Loucy (cell line): ENCODE measurements around the gene MACROD2.

ENCODE experiments used
- CTCF ChIP-seq: fragments of 200-600 bp; sonication (generic); conservative IDR thresholded peaks from 2 replicates; pipeline ENCODE4 v1.5.1; 2014; ENCODE audit warnings: mild to moderate bottlenecking, antibody characterized with exemption, low read length
- EZH2phosphoT487 ChIP-seq: fragments of 200-600 bp; IDR thresholded peaks from 2 replicates; pipeline ENCODE4 v1.6.1; 2018; ENCODE audit warnings: antibody characterized with exemption, mild to moderate bottlenecking, moderate library complexity, borderline replicate concordance

GRCh38 chr20:14383335-14383734 lies 388.0 kb downstream of the MACROD2 start:
- TF ChIP-seq CTCF (no peak), EZH2phosphoT487 (no peak)
